ENCODE measurements around the gene NPTN. TPM values are rescaled to one million over a fixed set of nuclear protein-coding genes. Genes with fewer than 3 reads are reported as not detected.
"Not testable (repeated sequence)": the region's sequence is repeated elsewhere in the genome, so short reads cannot be mapped to it uniquely, and the experiment has no call there.

NPTN gene
- total and polyA plus RNA-seq, 5 donors from 2014 or later: 35.4 to 45.3 (median 37.5) TPM

- Mint-ChIP-seq H3K27me3 (no peaks in the 10 kb centered on the region), H3K36me3 (peaks cover 56% of the 10 kb centered on the region)
Measured at GRCh38 chr15:73567020-73567419, 66.2 kb downstream of the NPTN start.

GRCh38 chr15:73564255-73564654, 68.9 kb downstream of the NPTN start:
- ATAC-seq (ENCODE audit: low read depth in 2 of 2) (no peak), DNase-seq (no peak)
- Histone ChIP-seq H3K36me3 (ENCODE audit: control insufficient read depth, insufficient read depth, low read length) (peaks cover 75% of the 10 kb centered on the region), H3K27me3 (ENCODE audit: control insufficient read depth, insufficient read depth, low read length) (no peaks in the 10 kb centered on the region), H3K27ac (ENCODE audit: insufficient read depth, low read length, poor library complexity, severe bottlenecking) (no peak overlapping the region), H3K4me1 (ENCODE audit: control insufficient read depth, insufficient read depth, low read length, poor library complexity, severe bottlenecking) (no peaks in the 10 kb centered on the region), H3K9me3 (ENCODE audit: control insufficient read depth in 2 of 2, low read length in 2 of 2) (no peaks in the 10 kb centered on the region), H3K4me3 (ENCODE audit: low read depth, low read length) (no peak overlapping the region)
- Mint-ChIP-seq H3K27ac (peak overlapping the region in 2 of 3 donors; percentile 13 to 63), H3K27me3 (no peaks in the 10 kb centered on the region), H3K4me1 (peaks cover 0 to 6% (median 2%) of the 10 kb centered on the region in 4 donors), H3K36me3 (peaks cover 48% of the 10 kb centered on the region), H3K9me3 (no peaks in the 10 kb centered on the region), H3K4me3 (no peak overlapping the region)

More at GRCh38 chr15:73567020-73567419, 66.2 kb downstream of the NPTN start:
- peaks cover 0 to 8% (median 0%) of the 10 kb centered on the region in 4 donors for H3K4me1 Mint-ChIP-seq
- H3K4me3 ChIP-seq (ENCODE audit: low read depth, low read length): no peak overlapping the region
- DNase-seq (no peak), ATAC-seq (ENCODE audit: low read depth in 2 of 2) (no peak)
- H3K4me3 Mint-ChIP-seq: no peak overlapping the region
- no peaks in the 10 kb centered on the region for H3K27me3 ChIP-seq (ENCODE audit: control insufficient read depth, insufficient read depth, low read length)
- no peaks in the 10 kb centered on the region for H3K9me3 Mint-ChIP-seq
- H3K27ac Mint-ChIP-seq: no peak overlapping the region
- H3K27ac ChIP-seq (ENCODE audit: insufficient read depth, low read length, poor library complexity, severe bottlenecking): no peak overlapping the region
- H3K9me3 ChIP-seq (ENCODE audit: control insufficient read depth in 2 of 2, low read length in 2 of 2): no peaks in the 10 kb centered on the region
- H3K36me3 ChIP-seq (ENCODE audit: control insufficient read depth, insufficient read depth, low read length): peaks cover 88% of the 10 kb centered on the region
- H3K4me1 ChIP-seq (ENCODE audit: control insufficient read depth, insufficient read depth, low read length, poor library complexity, severe bottlenecking): no peaks in the 10 kb centered on the region

- Histone ChIP-seq H3K4me1 (ENCODE audit: control insufficient read depth, insufficient read depth, low read length, poor library complexity, severe bottlenecking) (no peaks in the 10 kb centered on the region), H3K27me3 (ENCODE audit: control insufficient read depth, insufficient read depth, low read length) (no peaks in the 10 kb centered on the region), H3K9me3 (ENCODE audit: control insufficient read depth in 2 of 2, low read length in 2 of 2) (no peaks in the 10 kb centered on the region), H3K4me3 (ENCODE audit: low read depth, low read length) (no peak overlapping the region), H3K36me3 (ENCODE audit: control insufficient read depth, insufficient read depth, low read length) (peaks cover 55% of the 10 kb centered on the region), H3K27ac (ENCODE audit: insufficient read depth, low read length, poor library complexity, severe bottlenecking) (no peak overlapping the region)
- peaks cover 58% of the 10 kb centered on the region for H3K36me3 Mint-ChIP-seq
- DNase-seq (peak in 2 of 3 donors; percentile 51 to 79), ATAC-seq (ENCODE audit: low read depth in 2 of 2) (peak in 1 of 2 donors; percentile 46)
- no peak overlapping the region for H3K4me3 Mint-ChIP-seq
- no peaks in the 10 kb centered on the region for H3K27me3 Mint-ChIP-seq
- H3K27ac Mint-ChIP-seq: no peak overlapping the region
- peaks cover 0 to 3% (median under 1%) of the 10 kb centered on the region in 4 donors for H3K4me1 Mint-ChIP-seq
- H3K9me3 Mint-ChIP-seq: no peaks in the 10 kb centered on the region
Measured at GRCh38 chr15:73560501-73561117, 72.6 kb downstream of the NPTN start.

DNA sequence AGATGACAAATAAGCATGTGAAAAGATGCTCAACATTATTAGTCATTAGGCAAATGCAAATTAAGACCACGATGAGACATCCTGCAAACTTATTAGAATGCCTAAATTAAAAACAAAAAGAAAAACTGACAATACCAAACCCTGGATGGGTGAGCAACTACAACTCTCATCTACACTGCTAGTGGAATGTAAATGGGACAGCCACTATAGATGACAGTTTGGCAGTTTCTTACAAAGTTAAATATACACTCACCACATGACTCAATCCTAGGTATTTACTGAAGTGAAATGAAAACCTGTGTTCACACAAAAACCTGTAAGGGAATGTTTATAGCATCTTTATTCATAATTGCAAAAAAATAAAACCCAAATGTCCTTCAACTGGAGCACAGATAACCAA, 74.7 kb downstream of the NPTN start:
- Mint-ChIP-seq H3K27me3 (no peaks in the 10 kb centered on the region), H3K9me3 (peaks cover 0 to 2% (median 0%) of the 10 kb centered on the region in 7 donors), H3K4me3 (no peak overlapping the region), H3K27ac (no peak overlapping the region), H3K36me3 (peaks cover 43% of the 10 kb centered on the region), H3K4me1 (peaks cover 0 to 3% (median 0%) of the 10 kb centered on the region in 4 donors)
- Histone ChIP-seq H3K27ac (ENCODE audit: insufficient read depth, low read length, poor library complexity, severe bottlenecking) (no peak overlapping the region), H3K4me1 (ENCODE audit: control insufficient read depth, insufficient read depth, low read length, poor library complexity, severe bottlenecking) (no peaks in the 10 kb centered on the region), H3K4me3 (ENCODE audit: low read depth, low read length) (no peak overlapping the region), H3K36me3 (ENCODE audit: control insufficient read depth, insufficient read depth, low read length) (peaks cover 38% of the 10 kb centered on the region), H3K27me3 (ENCODE audit: control insufficient read depth, insufficient read depth, low read length) (no peaks in the 10 kb centered on the region), H3K9me3 (ENCODE audit: control insufficient read depth in 2 of 2, low read length in 2 of 2) (no peaks in the 10 kb centered on the region)
- ATAC-seq (ENCODE audit: low read depth in 2 of 2): no peak
- DNase-seq: no peak

DNA sequence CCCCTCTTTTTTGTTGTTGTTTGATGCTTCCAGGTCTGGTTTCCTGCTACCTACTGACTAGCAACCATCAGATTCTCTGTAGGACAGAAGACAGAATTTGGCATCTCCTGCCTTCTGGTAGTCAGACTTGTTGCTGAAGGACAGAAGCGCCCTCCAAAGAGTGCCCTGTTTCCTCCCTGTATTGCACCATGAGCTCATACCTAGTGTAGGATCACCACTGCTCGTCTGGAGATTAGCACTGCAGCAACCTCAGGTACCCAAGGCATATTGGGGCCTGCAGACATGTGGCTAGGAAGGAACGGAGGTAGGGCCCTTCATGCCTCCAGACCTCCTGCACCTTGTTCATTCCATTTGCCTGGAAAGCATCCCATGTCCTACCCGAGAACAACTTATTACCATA, 78.1 kb downstream of the NPTN start:
- Mint-ChIP-seq H3K4me3 (no peak overlapping the region), H3K4me1 (no peaks in the 10 kb centered on the region), H3K27ac (no peak overlapping the region), H3K36me3 (peaks cover 24% of the 10 kb centered on the region), H3K27me3 (no peaks in the 10 kb centered on the region), H3K9me3 (peaks cover 0 to 2% (median 0%) of the 10 kb centered on the region in 7 donors)
- H3K9me3 ChIP-seq (ENCODE audit: control insufficient read depth in 2 of 2, low read length in 2 of 2): no peaks in the 10 kb centered on the region
- no peak overlapping the region for H3K27ac ChIP-seq (ENCODE audit: insufficient read depth, low read length, poor library complexity, severe bottlenecking)
- DNase-seq (no peak), ATAC-seq (ENCODE audit: low read depth in 2 of 2) (no peak)
- H3K36me3 ChIP-seq (ENCODE audit: control insufficient read depth, insufficient read depth, low read length): peaks cover 15% of the 10 kb centered on the region
- no peaks in the 10 kb centered on the region for H3K27me3 ChIP-seq (ENCODE audit: control insufficient read depth, insufficient read depth, low read length)
- no peaks in the 10 kb centered on the region for H3K4me1 ChIP-seq (ENCODE audit: control insufficient read depth, insufficient read depth, low read length, poor library complexity, severe bottlenecking)
- H3K4me3 ChIP-seq (ENCODE audit: low read depth, low read length): no peak overlapping the region

GRCh38 chr15:73550190-73550589, 83.0 kb downstream of the NPTN start:
- H3K27me3 Mint-ChIP-seq: no peaks in the 10 kb centered on the region
- H3K4me3 Mint-ChIP-seq: no peak overlapping the region
- no peak for ATAC-seq (ENCODE audit: low read depth in 2 of 2)
- H3K27ac Mint-ChIP-seq: no peak overlapping the region
- Histone ChIP-seq H3K9me3 (ENCODE audit: control insufficient read depth in 2 of 2, low read length in 2 of 2) (no peaks in the 10 kb centered on the region), H3K4me3 (ENCODE audit: low read depth, low read length) (no peak overlapping the region), H3K27ac (ENCODE audit: insufficient read depth, low read length, poor library complexity, severe bottlenecking) (no peak overlapping the region), H3K27me3 (ENCODE audit: control insufficient read depth, insufficient read depth, low read length) (no peaks in the 10 kb centered on the region), H3K4me1 (ENCODE audit: control insufficient read depth, insufficient read depth, low read length, poor library complexity, severe bottlenecking) (no peaks in the 10 kb centered on the region), H3K36me3 (ENCODE audit: control insufficient read depth, insufficient read depth, low read length) (peaks cover under 1% of the 10 kb centered on the region)
- H3K36me3 Mint-ChIP-seq: no peaks in the 10 kb centered on the region
- peaks cover 0 to 3% (median 0%) of the 10 kb centered on the region in 7 donors for H3K9me3 Mint-ChIP-seq
- no peaks in the 10 kb centered on the region for H3K4me1 Mint-ChIP-seq
- DNase-seq: no peak

GRCh38 chr15:73548925-73549324, 84.3 kb downstream of the NPTN start:
- H3K4me3 ChIP-seq (ENCODE audit: low read depth, low read length); H3K27ac ChIP-seq (ENCODE audit: insufficient read depth, low read length, poor library complexity, severe bottlenecking); H3K36me3 ChIP-seq (ENCODE audit: control insufficient read depth, insufficient read depth, low read length); H3K27me3 ChIP-seq (ENCODE audit: control insufficient read depth, insufficient read depth, low read length); DNase-seq; H3K4me1 Mint-ChIP-seq; H3K9me3 ChIP-seq (ENCODE audit: control insufficient read depth in 2 of 2, low read length in 2 of 2); H3K4me1 ChIP-seq (ENCODE audit: control insufficient read depth, insufficient read depth, low read length, poor library complexity, severe bottlenecking); H3K27ac Mint-ChIP-seq; ATAC-seq (ENCODE audit: low read depth in 2 of 2); H3K27me3 Mint-ChIP-seq; H3K36me3 Mint-ChIP-seq; H3K4me3 Mint-ChIP-seq; H3K9me3 Mint-ChIP-seq: not testable (repeated sequence)

DNA sequence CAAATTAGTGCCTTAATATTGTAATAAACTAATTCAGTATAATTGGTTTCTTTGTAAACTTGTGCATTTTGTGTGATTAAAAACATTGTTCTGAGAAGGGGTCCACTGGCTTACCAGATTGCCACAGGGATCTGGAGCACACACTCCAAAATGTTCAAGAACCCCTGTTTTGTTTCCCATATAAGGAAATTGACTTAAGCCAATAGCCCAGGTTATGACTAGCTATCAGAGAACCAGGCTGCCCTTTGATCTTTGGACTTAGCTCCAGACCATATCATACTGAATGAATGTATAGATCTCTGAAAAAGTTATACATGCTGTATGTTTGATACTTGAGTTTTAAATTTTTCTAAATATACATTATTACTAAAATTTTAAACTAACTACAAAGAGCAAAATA, 91.7 kb downstream of the NPTN start:
- H3K27ac Mint-ChIP-seq: no peak overlapping the region
- H3K4me3 Mint-ChIP-seq: no peak overlapping the region
- DNase-seq (no peak), ATAC-seq (ENCODE audit: low read depth in 2 of 2) (no peak)
- no peaks in the 10 kb centered on the region for H3K36me3 Mint-ChIP-seq
- H3K36me3 ChIP-seq (ENCODE audit: control insufficient read depth, insufficient read depth, low read length): no peaks in the 10 kb centered on the region
- H3K4me1 Mint-ChIP-seq: no peaks in the 10 kb centered on the region
- H3K4me1 ChIP-seq (ENCODE audit: control insufficient read depth, insufficient read depth, low read length, poor library complexity, severe bottlenecking): no peaks in the 10 kb centered on the region
- H3K27me3 ChIP-seq (ENCODE audit: control insufficient read depth, insufficient read depth, low read length): no peaks in the 10 kb centered on the region
- H3K27ac ChIP-seq (ENCODE audit: insufficient read depth, low read length, poor library complexity, severe bottlenecking): no peak overlapping the region
- no peaks in the 10 kb centered on the region for H3K27me3 Mint-ChIP-seq
- H3K9me3 Mint-ChIP-seq: no peaks in the 10 kb centered on the region
- no peaks in the 10 kb centered on the region for H3K9me3 ChIP-seq (ENCODE audit: control insufficient read depth in 2 of 2, low read length in 2 of 2)
- no peak overlapping the region for H3K4me3 ChIP-seq (ENCODE audit: low read depth, low read length)
